Chondrocyte (in vitro differentiated cells): ENCODE measurements around the gene GLIPR1. TPM values are rescaled to one million over a fixed set of nuclear protein-coding genes. Genes with fewer than 3 reads are reported as not detected.

Source experiments
- DNase-seq: peaks from one replicate; pipeline ENCODE4 v3.0.0; 2021; ENCODE audit warnings: mixed read lengths, low spot score
- H3K27ac Mint-ChIP-seq: one replicate; pipeline ENCODE4 v1.8.0; 2021; ENCODE audit warnings: mild to moderate bottlenecking, moderate library complexity, mixed read lengths; ENCODE audit not compliant: unreplicated experiment
- H3K27me3 Mint-ChIP-seq: 2 replicates; pipeline ENCODE4 v1.8.0; 2021; ENCODE audit warnings: low read depth, mixed read lengths
- H3K36me3 Mint-ChIP-seq: 2 replicates; pipeline ENCODE4 v1.8.0; 2021; ENCODE audit warnings: low read depth, mixed read lengths
- H3K4me1 Mint-ChIP-seq: 2 replicates; pipeline ENCODE4 v1.8.0; 2021; ENCODE audit warnings: low read depth, mild to moderate bottlenecking, mixed read lengths
- H3K4me3 Mint-ChIP-seq: one replicate; pipeline ENCODE4 v1.8.0; 2021; ENCODE audit warnings: mild to moderate bottlenecking, moderate library complexity, mixed read lengths; ENCODE audit not compliant: unreplicated experiment
- H3K9me3 Mint-ChIP-seq: 2 replicates; pipeline ENCODE4 v1.8.0; 2021; ENCODE audit warnings: low read depth, mixed read lengths
- CTCF ChIP-seq: fragments of 200-600 bp; sonication (generic); IDR thresholded peaks from 2 replicates; pipeline ENCODE4 v1.5.0; 2021; ENCODE audit warnings: antibody characterized with exemption, mild to moderate bottlenecking, moderate library complexity
- total RNA-seq: library from RNA; stranded (reverse); gene quantifications from 3 replicates; pipeline ENCODE4 v1.2.1, GENCODE V29; 2021

GLIPR1 gene
- total RNA-seq, 1 donor from 2014 or later = 123 TPM

DNA sequence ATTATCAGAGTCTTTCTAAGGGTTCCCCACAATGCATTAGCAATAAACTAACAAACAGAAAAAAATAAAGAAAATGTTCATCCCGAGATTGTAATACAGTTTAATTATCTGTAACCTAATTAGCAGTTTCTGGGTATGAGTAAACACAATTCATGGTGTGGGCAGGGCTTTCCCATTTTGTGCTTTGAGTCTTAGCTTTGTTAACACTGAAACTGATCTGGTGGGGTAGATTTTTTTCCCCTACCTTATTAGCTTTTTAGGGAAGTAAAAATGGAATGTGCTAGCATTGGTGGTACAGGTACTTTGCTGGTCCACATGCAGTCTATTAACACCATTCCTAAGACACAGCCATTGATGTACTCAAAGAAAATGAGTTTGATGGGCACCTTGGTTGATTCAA is 49.3 kb downstream of the GLIPR1 start:
- no peak overlapping the region for H3K27ac Mint-ChIP-seq
- H3K4me3 Mint-ChIP-seq = no peak overlapping the region
- TF ChIP-seq CTCF = no peak
- H3K9me3 Mint-ChIP-seq = no peaks in the 10 kb centered on the region
- H3K27me3 Mint-ChIP-seq = no peaks in the 10 kb centered on the region
- no peak for DNase-seq
- H3K36me3 Mint-ChIP-seq = no peaks in the 10 kb centered on the region
- H3K4me1 Mint-ChIP-seq = peaks cover 6% of the 10 kb centered on the region

GRCh38 chr12:75533239-75533638 is 52.7 kb downstream of the GLIPR1 start:
- no peak for TF ChIP-seq CTCF
- Mint-ChIP-seq H3K4me3 (no peak overlapping the region), H3K9me3 (no peaks in the 10 kb centered on the region), H3K36me3 (no peaks in the 10 kb centered on the region), H3K27me3 (no peaks in the 10 kb centered on the region), H3K4me1 (no peaks in the 10 kb centered on the region), H3K27ac (no peak overlapping the region)
- no peak for DNase-seq

GRCh38 chr12:75539889-75540288 is 59.3 kb downstream of the GLIPR1 start:
- Mint-ChIP-seq H3K4me3 (no peak overlapping the region), H3K4me1 (no peaks in the 10 kb centered on the region), H3K27me3 (no peaks in the 10 kb centered on the region), H3K36me3 (no peaks in the 10 kb centered on the region), H3K9me3 (peaks cover 3% of the 10 kb centered on the region), H3K27ac (no peak overlapping the region)
- no peak for TF ChIP-seq CTCF
- DNase-seq = no peak

DNA sequence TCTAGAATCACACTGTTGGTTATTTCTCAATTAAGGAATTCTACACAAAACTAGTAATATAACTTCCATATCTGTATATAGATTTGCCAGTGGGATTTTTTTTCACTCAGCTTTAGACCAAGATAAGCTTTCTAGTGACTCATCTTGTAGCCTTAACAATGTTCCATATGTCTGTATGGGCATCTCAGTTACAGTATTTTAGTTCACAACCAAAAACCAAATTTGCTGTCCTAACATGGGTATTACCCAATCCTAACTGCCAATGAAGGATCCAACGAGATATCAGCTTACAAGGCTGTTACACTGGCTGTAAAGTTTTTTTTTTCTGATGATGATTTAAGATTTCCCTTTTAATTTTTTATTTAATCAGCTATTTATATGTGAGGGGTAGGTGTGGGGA is 62.4 kb downstream of the GLIPR1 start:
- no peaks in the 10 kb centered on the region for H3K27me3 Mint-ChIP-seq
- H3K4me1 Mint-ChIP-seq = no peaks in the 10 kb centered on the region
- H3K9me3 Mint-ChIP-seq = peaks cover 3% of the 10 kb centered on the region
- H3K36me3 Mint-ChIP-seq = peaks cover 1% of the 10 kb centered on the region
- H3K27ac Mint-ChIP-seq = no peak overlapping the region
- no peak for DNase-seq
- H3K4me3 Mint-ChIP-seq = no peak overlapping the region
- no peak for TF ChIP-seq CTCF

DNA sequence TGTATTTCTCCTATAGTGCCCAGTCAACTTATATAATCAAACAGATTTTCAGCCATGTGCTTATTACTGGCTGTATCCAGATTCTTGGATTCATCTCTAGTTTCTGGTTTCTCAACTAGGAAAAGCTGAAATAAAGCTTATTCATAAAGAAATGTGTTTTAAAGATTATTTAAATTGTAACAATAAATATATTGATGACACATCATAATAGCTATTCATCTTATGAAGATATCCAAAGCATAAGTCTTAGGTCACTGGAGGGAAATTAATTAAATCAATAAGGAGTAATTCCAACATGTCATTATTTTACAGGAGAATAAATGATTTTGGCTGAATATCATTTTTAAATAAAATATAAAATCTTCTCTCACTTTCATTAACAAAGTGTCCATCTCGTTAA is 63.0 kb downstream of the GLIPR1 start:
- no peak overlapping the region for H3K27ac Mint-ChIP-seq
- no peak for DNase-seq
- H3K4me3 Mint-ChIP-seq = no peak overlapping the region
- TF ChIP-seq CTCF = no peak
- H3K4me1 Mint-ChIP-seq = no peaks in the 10 kb centered on the region
- H3K9me3 Mint-ChIP-seq = peaks cover 3% of the 10 kb centered on the region
- H3K36me3 Mint-ChIP-seq = peaks cover 1% of the 10 kb centered on the region
- no peaks in the 10 kb centered on the region for H3K27me3 Mint-ChIP-seq
